Measurements from ENCODE around the gene TRDN.
"Not testable (repeated sequence)": the region's sequence is repeated elsewhere in the genome, so short reads cannot be mapped to it uniquely, and the experiment has no call there.

Gene TRDN

DNA sequence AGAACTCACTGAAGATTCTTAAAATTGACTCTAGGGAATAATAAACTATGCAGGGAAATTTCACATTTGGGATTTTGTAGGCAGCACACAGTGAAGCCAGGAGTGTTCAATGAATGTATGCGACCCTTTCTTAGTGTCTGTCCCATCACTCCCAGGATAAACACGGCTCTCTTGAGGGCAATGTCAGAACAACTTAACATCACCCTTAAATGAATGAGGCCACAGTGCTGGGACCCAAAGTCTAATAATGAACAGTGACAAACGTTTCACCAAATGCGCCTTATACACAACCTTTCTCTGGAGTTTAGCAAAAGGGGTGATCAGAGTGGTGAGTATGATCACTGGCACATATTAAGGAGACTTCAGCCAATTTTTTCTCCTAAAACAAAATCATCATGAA lies 403.4 kb downstream of the TRDN start:
- no peak for DNase-seq

GRCh38 chr6:123227789-123228188 lies 409.0 kb downstream of the TRDN start:
- not testable (repeated sequence) for DNase-seq

- DNase-seq: no peak
Observed at GRCh38 chr6:123226398-123226797, 410.4 kb downstream of the TRDN start.

- no peak for DNase-seq
Observed at GRCh38 chr6:123224077-123224476, 412.7 kb downstream of the TRDN start.

DNA sequence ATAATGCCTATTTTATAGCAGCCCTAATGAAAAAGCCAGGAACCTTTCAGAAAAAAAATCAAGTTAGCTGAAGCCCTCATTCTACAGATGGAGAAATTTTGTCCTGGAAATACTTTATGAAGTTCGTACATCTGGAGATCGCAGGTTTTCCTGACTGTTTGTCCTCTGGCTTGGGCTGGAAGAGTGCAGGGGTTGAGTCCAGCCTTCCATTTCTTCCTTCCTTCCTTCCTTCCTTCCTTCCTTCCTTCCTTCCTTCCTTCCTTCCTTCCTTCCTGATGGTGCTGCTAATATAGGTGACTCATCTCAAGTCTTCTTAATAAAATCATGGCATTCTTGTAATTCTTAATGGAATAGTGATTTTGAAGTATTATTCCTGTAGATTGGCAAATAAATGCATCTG lies 413.3 kb downstream of the TRDN start:
- DNase-seq: no peak

- no peak for DNase-seq
Observed at GRCh38 chr6:123215211-123215610, 421.5 kb downstream of the TRDN start.

DNA sequence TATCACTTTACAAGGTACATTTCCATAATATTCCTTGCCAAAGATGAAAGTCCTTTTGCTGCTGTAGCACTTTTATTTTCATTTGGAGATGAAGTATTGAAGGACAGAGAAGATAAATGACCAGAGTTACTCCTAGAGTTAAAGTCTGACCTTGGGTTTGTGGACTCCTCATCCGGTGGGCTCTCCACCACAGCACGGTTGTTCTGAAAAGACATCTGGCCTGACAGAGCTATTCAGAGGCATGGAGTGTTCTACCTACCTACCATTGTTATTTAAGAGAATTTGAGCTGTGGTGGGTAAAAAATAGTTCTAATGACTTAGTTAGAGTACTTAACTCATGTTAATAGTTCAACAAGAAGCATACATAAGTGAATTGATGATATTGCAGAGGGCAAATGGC lies 422.3 kb downstream of the TRDN start:
- DNase-seq: no peak

DNA sequence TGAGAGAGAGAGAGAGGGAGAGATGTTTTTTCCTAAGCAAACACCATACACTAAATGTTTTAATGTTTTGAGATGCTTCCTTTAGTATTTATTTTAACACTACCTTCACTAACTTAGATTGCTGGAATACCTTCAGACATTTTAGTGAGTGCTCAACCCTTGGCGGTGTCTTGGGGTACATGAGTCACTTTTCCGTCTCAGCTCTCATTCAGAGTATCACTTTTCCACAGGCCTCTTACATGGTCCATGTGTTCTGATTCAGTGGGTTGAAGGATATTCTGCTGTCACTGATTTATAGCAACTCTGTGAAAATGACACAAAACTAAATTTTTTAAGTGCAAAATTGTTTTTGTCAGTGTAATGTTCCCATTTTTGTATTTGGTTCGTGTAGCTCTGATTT lies 422.8 kb downstream of the TRDN start:
- no peak for DNase-seq

DNA sequence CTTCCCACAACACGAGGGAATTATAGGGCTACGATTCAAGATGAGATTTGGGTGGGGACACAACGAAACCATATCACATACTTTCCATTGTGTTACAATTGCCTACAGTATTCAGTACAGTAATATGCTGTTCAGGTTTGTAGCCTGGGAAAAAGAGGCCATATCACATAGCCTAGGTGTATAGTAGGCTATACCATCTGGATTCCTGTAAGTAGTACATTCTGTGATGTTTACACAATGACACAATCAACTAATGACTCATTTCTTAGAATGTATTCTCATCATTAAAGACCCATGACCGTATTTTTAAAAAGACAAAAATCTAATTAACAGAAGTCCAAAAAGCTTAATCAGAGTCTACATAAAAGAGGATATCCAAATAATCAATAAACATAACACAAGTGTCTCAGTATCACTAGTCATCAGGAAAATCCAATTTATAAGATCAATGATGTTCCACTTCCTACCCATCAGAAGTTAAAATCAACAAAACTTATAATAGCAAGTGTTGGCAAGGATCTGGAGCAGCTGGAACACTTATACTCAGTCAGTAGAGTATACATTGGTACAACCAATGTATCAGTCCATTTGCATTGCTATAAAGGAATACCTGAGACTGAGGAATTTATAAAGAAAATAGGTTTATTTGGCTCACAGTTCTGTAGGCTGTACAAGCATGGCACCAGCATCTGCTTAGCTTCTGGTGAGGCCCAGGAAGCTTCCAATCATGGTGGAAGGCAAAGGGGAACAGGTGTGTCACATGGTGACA lies 424.8 kb downstream of the TRDN start:
- DNase-seq: no peak

- DNase-seq: no peak
Observed at GRCh38 chr6:123210645-123211044, 426.1 kb downstream of the TRDN start.

DNA sequence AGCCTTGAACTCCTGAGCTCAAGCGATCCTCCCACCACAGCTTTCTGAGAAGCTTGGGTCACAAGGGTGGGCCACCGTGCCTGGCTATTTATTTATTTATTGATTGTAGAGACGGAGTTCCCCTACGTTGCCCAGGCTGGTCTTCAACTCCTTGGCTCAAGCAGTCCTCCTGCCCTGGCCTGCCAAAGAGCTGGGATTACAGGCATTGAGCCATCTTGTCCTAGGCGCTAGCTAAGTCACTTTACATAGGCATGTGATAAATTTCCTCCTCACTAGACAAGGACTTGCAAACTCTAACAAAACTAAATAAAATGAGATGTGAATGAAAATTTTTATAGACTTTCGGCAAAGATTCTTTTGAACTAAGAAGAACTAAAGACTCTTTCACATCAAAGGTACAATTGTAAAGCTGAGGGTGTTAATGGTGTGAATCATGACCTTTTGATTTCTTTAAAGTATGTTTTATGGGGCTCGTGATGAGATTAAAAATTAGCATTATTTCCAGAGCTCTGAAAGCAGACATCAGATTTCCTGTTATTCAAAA lies 428.7 kb downstream of the TRDN start:
- no peak for DNase-seq

GRCh38 chr6:123203928-123204327 lies 432.8 kb downstream of the TRDN start:
- DNase-seq: no peak

GRCh38 chr6:123201869-123202372 lies 434.8 kb downstream of the TRDN start:
- no peak for DNase-seq

- no peak for DNase-seq
Observed at GRCh38 chr6:123193298-123193697, 443.5 kb downstream of the TRDN start.

- no peak for DNase-seq
Observed at GRCh38 chr6:123189816-123190215, 446.9 kb downstream of the TRDN start.

GRCh38 chr6:123182998-123183397 lies 453.8 kb downstream of the TRDN start:
- DNase-seq: no peak

DNA sequence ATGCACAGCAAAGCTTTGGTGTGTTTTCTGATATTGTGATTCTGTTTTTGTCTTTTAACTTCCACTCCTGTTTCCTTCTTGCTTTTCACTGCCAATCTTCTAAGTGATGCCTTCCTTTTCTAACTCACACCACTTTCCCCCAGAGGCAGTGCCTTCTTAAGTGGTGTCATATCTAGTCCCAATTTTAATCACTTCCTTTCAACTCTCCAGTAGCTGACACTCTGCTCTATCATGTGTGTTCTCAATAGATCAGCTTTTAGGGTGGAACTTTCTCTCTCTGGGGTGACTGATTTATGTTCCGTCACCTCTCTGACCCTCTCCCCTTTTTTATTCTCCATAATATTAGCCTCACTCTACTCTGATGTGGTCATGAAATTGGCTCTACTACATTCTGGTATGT lies 460.0 kb downstream of the TRDN start:
- DNase-seq: no peak

- no peak for DNase-seq
Observed at GRCh38 chr6:123171341-123172115, 465.2 kb downstream of the TRDN start.

DNA sequence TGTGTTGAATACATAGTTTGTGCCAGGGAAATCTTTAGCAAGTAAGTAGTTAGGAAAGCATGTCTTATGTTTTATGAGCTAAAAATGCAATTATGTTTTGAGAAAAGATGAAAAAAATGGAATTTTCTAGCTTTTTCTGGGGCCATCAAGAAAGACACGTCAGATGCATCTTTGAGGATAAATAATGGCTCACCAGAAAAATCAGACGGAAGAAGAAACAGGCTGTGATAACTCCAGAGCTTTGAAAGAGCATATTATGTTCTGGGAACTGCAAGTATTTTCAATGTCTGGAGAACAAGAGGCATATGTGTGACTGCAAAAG lies 467.0 kb downstream of the TRDN start:
- DNase-seq: no peak

DNA sequence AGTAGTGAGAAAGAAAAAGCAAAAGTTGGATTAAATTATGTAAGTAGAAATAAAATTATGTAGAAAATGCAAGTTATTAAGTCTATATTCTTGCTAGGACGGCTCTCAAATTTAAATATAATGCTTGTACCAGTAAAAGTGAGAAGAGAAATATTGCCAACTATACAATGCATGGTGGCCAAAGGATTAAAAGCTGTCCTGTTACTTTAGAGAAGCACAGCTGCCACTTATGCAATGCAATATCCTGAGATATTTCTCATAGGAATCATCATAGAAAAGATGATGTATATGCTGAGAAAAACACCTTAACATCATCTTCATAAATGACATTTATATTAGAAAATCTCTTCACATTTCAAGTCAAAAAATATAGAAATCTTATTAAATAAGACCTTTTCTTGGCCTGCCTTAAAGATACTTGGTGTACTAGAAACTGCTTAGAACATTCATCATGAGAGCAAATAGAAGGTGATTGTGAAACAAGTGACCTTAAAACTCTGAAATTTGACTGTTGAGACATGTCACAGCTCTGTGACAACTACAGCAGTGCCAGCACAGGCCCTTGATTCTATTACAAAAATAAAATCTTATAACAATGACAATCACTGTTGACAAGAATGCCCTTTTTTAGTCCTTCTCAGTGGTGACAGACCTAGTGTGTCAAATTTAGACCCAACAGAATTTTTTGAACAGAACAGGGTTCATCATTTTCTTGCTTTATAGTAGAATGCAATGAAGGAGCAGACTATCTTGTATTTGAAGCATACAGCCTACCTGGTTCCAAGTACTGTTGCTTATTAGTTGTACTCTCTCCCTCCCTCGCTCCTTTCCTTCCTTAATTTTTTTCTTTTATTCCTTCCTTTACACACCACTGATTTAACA lies 467.6 kb downstream of the TRDN start:
- no peak for DNase-seq

DNA sequence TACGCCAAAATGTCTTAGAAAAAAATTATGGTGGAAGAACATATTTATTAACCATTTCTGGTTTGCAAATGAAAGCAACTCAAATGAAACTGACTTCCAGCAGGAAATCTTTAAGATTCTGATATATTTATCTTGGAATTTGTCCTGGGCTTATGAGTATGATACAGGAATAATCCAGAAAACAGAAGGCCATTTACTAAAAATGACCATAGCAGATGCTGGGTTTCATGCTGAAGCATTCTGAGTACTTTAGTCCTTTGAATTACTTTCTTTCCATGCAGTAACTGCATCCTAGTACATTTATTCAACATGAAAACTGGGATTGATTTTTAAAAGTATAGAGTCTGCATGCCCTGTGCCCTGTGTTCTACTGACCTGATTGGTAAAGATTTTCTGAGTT lies 468.3 kb downstream of the TRDN start:
- DNase-seq: no peak
